Panc1 (cell line): ENCODE results near the gene ALDOA. TPM values are rescaled to one million over a fixed set of nuclear protein-coding genes. Genes with fewer than 3 reads are reported as not detected.

Experiments used
- ATAC-seq: fragments of 200-7000 bp; cut with Tn5 transposase; 2 replicates; pipeline ENCODE4 v1.9.1; 2020; ENCODE audit warnings: mild to moderate bottlenecking, moderate library complexity
- BruUV-seq: library from RNA; stranded (reverse); fragments of 400-500 nt; replicated peaks from 2 replicates; lab custom pipeline; 2021; lab: Mats Ljungman, UMichigan
- CTCF ChIA-PET: fragments of 300-600 bp; sonication (Branson Sonifier 250); formaldehyde crosslinking; loops from one replicate; lab custom pipeline; 2022; ENCODE audit warnings: antibody characterized with exemption; lab: Charles Lee
- POLR2A ChIA-PET: fragments of 300-600 bp; sonication (Branson Sonifier 250); formaldehyde crosslinking; loops from one replicate; lab custom pipeline; 2022; ENCODE audit warnings: antibody characterized with exemption; lab: Charles Lee
- DNase-seq: peaks from one replicate; pipeline ENCODE4 v3.0.0-alpha.2; 2010; ENCODE audit warnings: low read depth, low spot score
- H3K27ac ChIP-seq: 2 replicates; pipeline ENCODE4 v1.5.1; 2011; ENCODE audit warnings: mild to moderate bottlenecking, low read length, inconsistent platforms
- H3K27me3 ChIP-seq: fragments of 200-500 bp; sonication (Bioruptor generic); 2 replicates; pipeline ENCODE4 v1.6.0; 2014; ENCODE audit warnings: low read length, inconsistent platforms; ENCODE audit not compliant: control insufficient read depth, insufficient read depth
- H3K36me3 ChIP-seq: fragments of 200-500 bp; sonication (Bioruptor generic); 2 replicates; pipeline ENCODE4 v1.5.1; 2014; ENCODE audit warnings: inconsistent platforms, mild to moderate bottlenecking, low read length, moderate library complexity; ENCODE audit not compliant: control insufficient read depth, insufficient read depth
- H3K4me1 ChIP-seq: 2 replicates; pipeline ENCODE4 v1.5.1; 2011; ENCODE audit warnings: inconsistent platforms, mild to moderate bottlenecking, low read length, moderate library complexity; ENCODE audit not compliant: control insufficient read depth, insufficient read depth
- H3K4me3 ChIP-seq, 2 experiments: 2 replicates each; pipeline ENCODE4 v1.5.1; 2011 to 2012; ENCODE audit warnings: low read depth in 2 of 2, low read length in 2 of 2, mild to moderate bottlenecking in 2 of 2, inconsistent platforms in 1 of 2, moderate library complexity in 1 of 2
- H3K9me3 ChIP-seq: fragments of 200-500 bp; sonication (Bioruptor generic); 2 replicates; pipeline ENCODE4 v1.5.1; 2014; ENCODE audit warnings: low read depth, mild to moderate bottlenecking, inconsistent platforms, low read length, moderate library complexity; ENCODE audit not compliant: control insufficient read depth, insufficient read depth
- CTCF ChIP-seq: fragments of 450-650 bp; IDR thresholded peaks from 2 replicates; pipeline ENCODE4 v1.5.1; 2017; ENCODE audit warnings: mild to moderate bottlenecking
- POLR2AphosphoS5 ChIP-seq: IDR thresholded peaks from 2 replicates; pipeline ENCODE4 v1.6.1; 2012; ENCODE audit warnings: mild to moderate bottlenecking, low read depth, low read length, moderate library complexity
- REST ChIP-seq, 2 experiments: IDR thresholded peaks; 2 replicates each; pipeline ENCODE4 v1.6.1; 2011 to 2012; ENCODE audit warnings: low read depth in 2 of 2, control low read depth in 1 of 2, low read length in 1 of 2, mild to moderate bottlenecking in 1 of 2, moderate library complexity in 1 of 2; ENCODE audit not compliant: insufficient read depth in 1 of 2
- SIN3A ChIP-seq: IDR thresholded peaks from 2 replicates; pipeline ENCODE4 v1.6.1; 2012; ENCODE audit warnings: low read depth, mild to moderate bottlenecking, low read length, moderate library complexity, borderline replicate concordance; ENCODE audit not compliant: insufficient read depth
- TCF7L2 ChIP-seq: IDR thresholded peaks from 2 replicates; pipeline ENCODE4 v1.6.1; 2011; ENCODE audit warnings: mild to moderate bottlenecking, low read depth, low read length, inconsistent platforms
- in situ Hi-C: cut with HindIII; loops from 2 replicates; pipeline ENCODE4 v1.10.0; 2016; ENCODE audit warnings: low sequenced_read_pairs, low pct_unique_long_range_greater_than_20kb
- intact Hi-C: fragments of 100-400 bp; cut with micrococcal nuclease; formaldehyde crosslinking; loops from one replicate; pipeline ENCODE4 v1.10.0; 2022; ENCODE audit not compliant: unreplicated experiment
- total RNA-seq: library from RNA; stranded (reverse); gene quantifications from one replicate; pipeline ENCODE4 v1.2.1, GENCODE V29; 2021; ENCODE audit not compliant: unreplicated experiment

ALDOA gene
- total RNA-seq, 1 experiment from 2014 or later = 2,516 TPM

DNA sequence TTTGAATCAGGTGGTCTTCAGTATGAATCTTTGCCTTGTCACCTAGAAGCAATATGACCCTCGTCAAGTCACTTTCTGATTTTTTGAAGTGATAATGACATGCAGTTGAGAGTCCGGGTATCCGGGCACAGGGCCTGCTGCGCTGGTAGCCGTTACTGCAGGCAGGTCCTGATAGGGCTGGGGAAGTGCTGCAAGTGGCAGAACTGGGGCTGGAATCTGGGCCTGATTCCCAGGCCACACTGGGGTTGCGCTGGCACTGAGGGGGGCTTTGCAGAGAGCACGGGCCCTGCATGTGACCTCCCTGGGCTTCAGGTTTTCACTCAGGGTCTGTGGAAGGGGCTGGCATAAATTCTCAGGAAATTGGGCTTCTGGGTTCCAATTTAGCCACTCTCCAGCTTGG is 13.2 kb downstream of the ALDOA start:
- ATAC-seq (no peak), DNase-seq (no peak)
- BruUV-seq = no TSS peak
- intact Hi-C loops (no loop called here), in situ Hi-C loops (no loop called here)
- Histone ChIP-seq H3K27ac (no peak overlapping the region), H3K4me1 (peaks cover 13% of the 10 kb centered on the region), H3K36me3 (peaks cover 5% of the 10 kb centered on the region; the same call in 1 of the 2 replicates), H3K9me3 (no peaks in the 10 kb centered on the region), H3K27me3 (no peaks in the 10 kb centered on the region), H3K4me3 (no peak overlapping the region)
- TF ChIP-seq TCF7L2 (no peak), CTCF (no peak), REST (IDR thresholded peaks at IDR 0.05; ENCODE audit: insufficient read depth in 1 of 2, low read depth in 2 of 2, low read length in 1 of 2) (no peak), SIN3A (no peak), POLR2AphosphoS5 (no peak)
- ChIA-PET POLR2A (interaction anchor here (0.7 kb wide), 1 partner anchor 45 kb away, joined by 4 read pairs; the partner anchor contains the start of gene MAPK3), CTCF (interaction anchor here (0.9 kb wide), 1 partner anchor 13 kb away, joined by 4 read pairs; the partner anchor contains the start of gene TBX6)

DNA sequence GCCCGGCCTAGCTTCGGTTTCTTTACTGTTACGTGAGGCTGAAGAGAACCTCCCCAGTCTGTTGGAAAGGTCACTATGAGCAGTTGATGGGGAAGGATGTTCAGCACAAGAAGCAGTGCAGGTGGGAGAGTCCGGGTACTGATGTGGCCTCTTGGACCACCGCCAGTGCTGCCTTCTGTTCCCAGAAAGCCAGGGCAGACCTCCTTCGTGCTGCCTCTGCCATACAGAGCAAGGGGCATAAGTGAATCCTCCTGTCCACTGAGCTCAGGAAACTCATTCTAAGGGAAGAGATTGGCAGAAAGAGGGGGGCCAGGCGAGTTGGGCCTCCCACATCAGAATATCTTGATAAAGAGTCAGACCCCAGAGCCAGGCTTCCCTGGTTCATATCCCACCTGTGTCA is 13.9 kb downstream of the ALDOA start:
- H3K27ac ChIP-seq = no peak overlapping the region
- ATAC-seq = no peak
- ChIA-PET CTCF (interaction anchor here (0.9 kb wide), 1 partner anchor 12 kb away, joined by 4 read pairs; the partner anchor contains the start of gene TBX6), POLR2A (no interaction called here)
- H3K4me1 ChIP-seq = peaks cover 13% of the 10 kb centered on the region
- peaks cover 5% of the 10 kb centered on the region; the same call in 1 of the 2 replicates for H3K36me3 ChIP-seq
- no peak overlapping the region for H3K4me3 ChIP-seq
- intact Hi-C loops = no loop called here
- BruUV-seq = no TSS peak
- H3K27me3 ChIP-seq = no peaks in the 10 kb centered on the region
- TF ChIP-seq TCF7L2 (no peak), SIN3A (no peak), REST (IDR thresholded peaks at IDR 0.05; ENCODE audit: insufficient read depth in 1 of 2, low read depth in 2 of 2, low read length in 1 of 2) (no peak), POLR2AphosphoS5 (no peak), CTCF (no peak)
- in situ Hi-C loops = no loop called here
- no peaks in the 10 kb centered on the region for H3K9me3 ChIP-seq
- no peak for DNase-seq
